CD4-positive, alpha-beta T cell (primary cell): ENCODE data around the gene PCBP4. TPM values are rescaled to one million over a fixed set of nuclear protein-coding genes. Genes with fewer than 3 reads are reported as not detected.
"Not testable (repeated sequence)": the region's sequence is repeated elsewhere in the genome, so short reads cannot be mapped to it uniquely, and the experiment has no call there.

Source experiments
- ATAC-seq: fragments of 200-7000 bp; cut with Tn5 transposase; one replicate; pipeline ENCODE4 v1.10.0; 2022; ENCODE audit warnings: mild to moderate bottlenecking; ENCODE audit not compliant: poor library complexity
- CTCF ChIA-PET: fragments of 350-600 bp; sonication (Branson Sonifier 250); formaldehyde crosslinking; loops from one replicate; lab custom pipeline; 2021; ENCODE audit warnings: antibody characterized with exemption, inconsistent platforms; lab: Charles Lee
- POLR2A ChIA-PET: fragments of 350-600 bp; sonication (Branson Sonifier 250); formaldehyde crosslinking; loops from one replicate; lab custom pipeline; 2021; ENCODE audit warnings: antibody characterized with exemption, inconsistent platforms; lab: Charles Lee
- DNase-seq, 14 experiments: peaks; one replicate each; pipeline ENCODE4 v3.0.0-alpha.2; 2013 to 2020; ENCODE audit warnings: mixed read lengths in 2 of 14
- H3K27ac ChIP-seq, 2 donors: one replicate each; pipeline versions ENCODE4 v1.5.1 to v1.7.0; 2013; ENCODE audit warnings: low read length in 2 of 2, low read depth in 1 of 2, mild to moderate bottlenecking in 1 of 2
- H3K27me3 ChIP-seq, 2 experiments: 1 replicate in 1 of 2; 2 replicates in 1 of 2; pipeline versions ENCODE4 v1.6.1 to v1.7.0; 2013; ENCODE audit warnings: low read length in 2 of 2, control low read depth in 1 of 2, mild to moderate bottlenecking in 1 of 2, moderate library complexity in 1 of 2; ENCODE audit not compliant: insufficient read depth in 2 of 2, control insufficient read depth in 1 of 2
- H3K36me3 ChIP-seq: one replicate; pipeline ENCODE4 v1.6.1; 2013; ENCODE audit warnings: low read length, control low read depth; ENCODE audit not compliant: insufficient read depth
- H3K4me1 ChIP-seq: one replicate; pipeline ENCODE4 v1.6.1; 2013; ENCODE audit warnings: low read length, control low read depth; ENCODE audit not compliant: insufficient read depth
- H3K4me3 ChIP-seq: one replicate; pipeline ENCODE4 v1.5.1; 2013; ENCODE audit warnings: mild to moderate bottlenecking, low read length, moderate library complexity
- H3K9me3 ChIP-seq, 2 experiments: 1 replicate in 1 of 2; 2 replicates in 1 of 2; pipeline versions ENCODE4 v1.6.1 to v1.7.0; 2013; ENCODE audit warnings: low read length in 2 of 2, mild to moderate bottlenecking in 2 of 2, control low read depth in 1 of 2, moderate library complexity in 1 of 2; ENCODE audit not compliant: control insufficient read depth in 1 of 2, insufficient read depth in 1 of 2
- H3K27ac Mint-ChIP-seq: one replicate; pipeline ENCODE4 v1.8.0; 2020; ENCODE audit warnings: mixed read lengths
- H3K27me3 Mint-ChIP-seq: one replicate; pipeline ENCODE4 v1.8.0; 2021; ENCODE audit warnings: mixed read lengths
- H3K36me3 Mint-ChIP-seq: one replicate; pipeline ENCODE4 v1.8.0; 2021; ENCODE audit warnings: low read depth, mixed read lengths
- H3K4me1 Mint-ChIP-seq: one replicate; pipeline ENCODE4 v1.8.0; 2021; ENCODE audit warnings: low read depth, mixed read lengths
- H3K4me3 Mint-ChIP-seq: one replicate; pipeline ENCODE4 v1.8.0; 2020; ENCODE audit warnings: mild to moderate bottlenecking, mixed read lengths
- H3K9me3 Mint-ChIP-seq: one replicate; pipeline ENCODE4 v1.8.0; 2020; ENCODE audit warnings: mixed read lengths
- intact Hi-C, 2 experiments: fragments of 100-400 bp; cut with DNase I in 1 of 2; cut with micrococcal nuclease in 1 of 2; formaldehyde crosslinking; loops; one replicate each; pipeline versions ENCODE4 v1.15.1 to v1.9.0; 2023 to 2025; cut with DNase I, micrococcal nuclease
- total RNA-seq, 174 experiments: library from RNA in 2 of 174; stranded (reverse) in 2 of 174; gene quantifications; one replicate each; pipeline ENCODE4 v1.2.3 and lab custom pipeline; 2021 to 2026
- TF ChIP-seq, protein P1 (sequence below): fragments of 200-600 bp; IDR thresholded peaks from one replicate; pipeline ENCODE4 v1.8.0; 2022; ENCODE audit warnings: antibody characterized with exemption, mild to moderate bottlenecking

The PCBP4 gene
- total RNA-seq, 2 experiments from 2014 or later = 14.7 to 16.8 TPM

DNA sequence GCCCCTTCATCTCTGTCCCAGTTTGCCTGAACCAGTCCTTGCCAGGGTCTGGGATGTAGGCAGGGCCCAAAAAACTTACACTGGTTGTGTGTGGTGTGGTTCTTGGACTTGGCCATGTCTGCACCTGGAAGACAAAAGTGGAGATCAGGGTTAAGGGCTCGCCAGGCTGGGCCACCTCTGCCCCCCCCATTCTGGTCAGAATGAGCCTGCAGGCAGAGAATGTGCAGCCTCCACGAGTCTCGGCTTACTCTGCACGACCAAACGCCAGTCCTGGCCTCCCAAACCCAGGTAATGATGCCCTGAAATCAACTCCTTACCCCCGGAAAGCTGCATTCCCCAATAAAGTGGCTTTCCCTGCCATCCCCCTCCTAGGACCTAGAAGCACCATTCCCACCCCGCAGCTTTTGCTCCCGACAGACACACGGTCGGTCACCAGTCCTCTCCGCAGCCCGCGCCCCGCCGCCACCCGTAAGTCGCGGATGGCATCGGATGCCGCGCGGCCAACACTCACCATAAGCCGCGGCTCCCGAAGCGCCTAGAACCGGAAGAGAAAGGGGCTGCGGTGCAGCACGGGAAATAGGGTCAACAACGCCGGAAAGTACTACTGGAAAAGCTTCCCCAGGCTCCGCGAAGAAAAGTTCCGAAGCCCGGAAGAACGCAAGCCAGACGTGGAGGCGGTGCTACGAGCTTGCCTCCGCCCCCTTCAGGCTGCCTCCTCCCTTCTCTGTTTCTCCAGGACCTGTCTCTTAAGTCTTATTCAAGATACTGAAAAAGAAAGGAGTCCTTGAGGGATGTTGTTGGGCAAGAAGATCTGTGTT is 28.3 kb upstream of the PCBP4 start, which contains the start of gene RPL29:
Gene RPL29, minus strand, starts transcription at position 550 of the 818 bp plus-strand sequence. Its CDS starts 434 bp downstream, at position 116.
- intact Hi-C loops = loop anchor here (1.0 to 10.0 kb wide), 6 partner anchors 20 to 709 kb away; partner anchors contain the start of genes PARP3 (in 2 of the 2), ABHD14A (in 1 of the 2), DUSP7 (in 1 of the 2) and GLT8D1 (in 1 of the 2)
- Histone ChIP-seq H3K4me1 (peaks cover 40% of the 10 kb centered on the region), H3K27ac (peak within 1 kb of the TSS; percentile 88 to 95), H3K36me3 (peaks cover 34% of the 10 kb centered on the region), H3K4me3 (peak within 1 kb of the TSS; percentile 88), H3K9me3 (no peaks in the 10 kb centered on the region), H3K27me3 (no peaks in the 10 kb centered on the region)
- H3K36me3 Mint-ChIP-seq = peaks cover 40% of the 10 kb centered on the region
- H3K4me3 Mint-ChIP-seq = peak within 1 kb of the TSS; percentile 99
- TF ChIP-seq, protein P1, sequence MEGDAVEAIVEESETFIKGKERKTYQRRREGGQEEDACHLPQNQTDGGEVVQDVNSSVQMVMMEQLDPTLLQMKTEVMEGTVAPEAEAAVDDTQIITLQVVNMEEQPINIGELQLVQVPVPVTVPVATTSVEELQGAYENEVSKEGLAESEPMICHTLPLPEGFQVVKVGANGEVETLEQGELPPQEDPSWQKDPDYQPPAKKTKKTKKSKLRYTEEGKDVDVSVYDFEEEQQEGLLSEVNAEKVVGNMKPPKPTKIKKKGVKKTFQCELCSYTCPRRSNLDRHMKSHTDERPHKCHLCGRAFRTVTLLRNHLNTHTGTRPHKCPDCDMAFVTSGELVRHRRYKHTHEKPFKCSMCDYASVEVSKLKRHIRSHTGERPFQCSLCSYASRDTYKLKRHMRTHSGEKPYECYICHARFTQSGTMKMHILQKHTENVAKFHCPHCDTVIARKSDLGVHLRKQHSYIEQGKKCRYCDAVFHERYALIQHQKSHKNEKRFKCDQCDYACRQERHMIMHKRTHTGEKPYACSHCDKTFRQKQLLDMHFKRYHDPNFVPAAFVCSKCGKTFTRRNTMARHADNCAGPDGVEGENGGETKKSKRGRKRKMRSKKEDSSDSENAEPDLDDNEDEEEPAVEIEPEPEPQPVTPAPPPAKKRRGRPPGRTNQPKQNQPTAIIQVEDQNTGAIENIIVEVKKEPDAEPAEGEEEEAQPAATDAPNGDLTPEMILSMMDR = no peak
- peaks cover 31% of the 10 kb centered on the region for H3K4me1 Mint-ChIP-seq
- H3K27ac Mint-ChIP-seq = peak within 1 kb of the TSS; percentile 97
- no peaks in the 10 kb centered on the region for H3K9me3 Mint-ChIP-seq
- ChIA-PET CTCF (interaction anchor here (0.6 to 2.7 kb wide), 9 partner anchors 13 to 284 kb away, joined by 3 to 22 read pairs (median 4); partner anchors contain the start of genes ABHD14A, ABHD14B, DUSP7 and PARP3), POLR2A (interaction anchor here (0.6 to 2.9 kb wide), 18 partner anchors 10 to 496 kb away, joined by 3 to 35 read pairs (median 4); partner anchors contain the start of genes ABHD14A, ABHD14B, ACY1 and DCAF1)
- no peaks in the 10 kb centered on the region for H3K27me3 Mint-ChIP-seq
- DNase-seq (peak; percentile 87 to 97 (median 91)), ATAC-seq (peak; percentile 98)

DNA sequence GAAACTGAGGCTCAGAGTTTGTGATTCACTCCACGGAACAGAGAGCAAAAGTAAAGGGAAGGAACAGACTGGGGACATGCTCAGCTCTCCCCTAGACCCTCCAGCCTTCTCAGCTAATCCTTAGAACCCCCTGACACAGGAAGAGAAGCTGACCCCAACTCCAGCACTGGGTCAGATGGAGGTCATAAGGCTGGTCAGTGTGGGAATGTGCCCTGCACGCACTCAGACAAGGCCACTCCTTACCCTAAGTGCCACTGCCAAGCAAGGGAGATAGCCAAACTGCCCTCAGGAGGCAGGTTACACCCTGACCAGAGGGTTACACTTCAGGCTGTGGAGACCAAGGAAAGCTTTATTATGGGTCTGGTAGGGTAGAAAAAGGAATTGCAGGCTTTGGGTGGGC is 27.3 kb upstream of the PCBP4 start:
- POLR2A ChIA-PET = interaction anchor here (1.7 to 2.9 kb wide), 4 partner anchors 11 to 160 kb away, joined by 13 to 35 read pairs (median 30); partner anchors contain the start of genes ABHD14A, ABHD14B, ACY1 and PARP3
- Mint-ChIP-seq H3K9me3 (no peaks in the 10 kb centered on the region), H3K27me3 (no peaks in the 10 kb centered on the region), H3K36me3 (peaks cover 40% of the 10 kb centered on the region), H3K27ac (peak overlapping the region; percentile 97), H3K4me1 (peaks cover 31% of the 10 kb centered on the region), H3K4me3 (peak overlapping the region; percentile 99)
- peak overlapping the region; percentile 0 to 88 for H3K27ac ChIP-seq
- DNase-seq = no peak
- peak overlapping the region; percentile 88 for H3K4me3 ChIP-seq
- no peaks in the 10 kb centered on the region for H3K27me3 ChIP-seq
- TF ChIP-seq, protein P1 = no peak
- peaks cover 34% of the 10 kb centered on the region for H3K36me3 ChIP-seq
- peaks cover 40% of the 10 kb centered on the region for H3K4me1 ChIP-seq
- no peak for ATAC-seq
- intact Hi-C loops = loop anchor here in 1 of 2 experiments (10.0 kb wide), 1 partner anchor 710 kb away; the partner anchor contains the start of genes GLT8D1 and SPCS1
- CTCF ChIA-PET = interaction anchor here (2.0 to 2.7 kb wide), 3 partner anchors 12 to 52 kb away, joined by 13 to 22 read pairs (median 18); partner anchors contain the start of genes ABHD14A, ABHD14B, PARP3 and RRP9
- H3K9me3 ChIP-seq = no peaks in the 10 kb centered on the region

DNA sequence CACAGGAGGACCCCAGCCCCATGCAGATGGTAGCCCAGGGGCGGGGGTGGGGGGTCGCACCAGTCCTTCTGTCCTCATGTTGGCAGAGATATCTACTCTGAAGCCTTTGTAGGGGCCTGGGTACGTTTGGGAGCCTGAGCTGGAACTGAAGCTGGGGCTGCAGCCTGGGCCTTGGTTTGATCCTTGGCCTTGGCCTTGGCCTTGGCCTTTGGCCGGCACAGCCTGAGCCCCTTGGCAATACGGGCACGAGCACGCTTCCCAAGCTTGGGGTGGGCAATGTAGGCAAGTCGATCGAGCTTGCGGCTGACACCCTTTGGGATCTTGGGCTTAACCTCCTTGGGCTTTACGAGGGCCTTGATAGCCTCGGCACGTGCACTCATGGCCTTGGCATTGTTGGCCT is 26.4 kb upstream of the PCBP4 start:
- Mint-ChIP-seq H3K4me1 (peaks cover 31% of the 10 kb centered on the region), H3K4me3 (peak overlapping the region; percentile 99), H3K36me3 (peaks cover 40% of the 10 kb centered on the region)
- H3K4me3 ChIP-seq, ATAC-seq, H3K9me3 Mint-ChIP-seq, H3K27ac Mint-ChIP-seq, H3K9me3 ChIP-seq, H3K27me3 ChIP-seq, H3K27ac ChIP-seq, H3K27me3 Mint-ChIP-seq, CTCF ChIA-PET, DNase-seq: not testable (repeated sequence)
- POLR2A ChIA-PET = interaction anchor here (2.7 to 2.9 kb wide), 3 partner anchors 10 to 52 kb away, joined by 13 to 35 read pairs (median 32); partner anchors contain the start of genes ACY1, PARP3 and RRP9
- peaks cover 40% of the 10 kb centered on the region for H3K4me1 ChIP-seq
- intact Hi-C loops = loop anchor here in 1 of 2 experiments (10.0 kb wide), 1 partner anchor 711 kb away; the partner anchor contains the start of genes GLT8D1 and SPCS1
- H3K36me3 ChIP-seq = peaks cover 34% of the 10 kb centered on the region
